HepG2 (cell line): ENCODE data around the gene ITGB5.
"Not testable (repeated sequence)": the region's sequence is repeated elsewhere in the genome, so short reads cannot be mapped to it uniquely, and the experiment has no call there.

Experiments used
- TF ChIP-seq, protein P1 (sequence below): sonication (generic); formaldehyde crosslinking; IDR thresholded peaks from 2 replicates; pipeline ENCODE4 v1.4.0; 2020; ENCODE audit warnings: missing genetic modification reagents
- TF ChIP-seq, protein P2 (sequence below): sonication (generic); formaldehyde crosslinking; IDR thresholded peaks from 2 replicates; pipeline ENCODE4 v1.4.0; 2020; ENCODE audit warnings: mild to moderate bottlenecking, missing genetic modification reagents

DNA sequence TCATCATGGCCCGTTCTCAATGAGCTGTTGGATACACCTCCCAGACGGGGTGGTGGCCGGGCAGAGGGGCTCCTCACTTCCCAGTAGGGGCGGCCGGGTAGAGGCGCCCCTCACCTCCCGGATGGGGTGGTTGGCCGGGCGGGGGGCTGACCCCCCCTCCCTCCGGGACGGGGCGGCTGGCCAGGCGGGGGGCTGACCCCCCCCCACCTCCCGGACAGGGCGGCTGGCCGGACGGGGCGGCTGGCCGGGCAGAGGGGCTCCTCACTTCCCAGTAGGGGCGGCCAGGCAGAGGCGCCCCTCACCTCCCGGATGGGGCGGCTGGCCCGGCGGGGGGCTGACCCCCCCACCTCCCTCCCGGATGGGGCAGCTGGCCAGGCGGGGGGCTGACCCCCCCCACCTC lies 137.3 kb downstream of the ITGB5 start:
- TF ChIP-seq, protein P1, sequence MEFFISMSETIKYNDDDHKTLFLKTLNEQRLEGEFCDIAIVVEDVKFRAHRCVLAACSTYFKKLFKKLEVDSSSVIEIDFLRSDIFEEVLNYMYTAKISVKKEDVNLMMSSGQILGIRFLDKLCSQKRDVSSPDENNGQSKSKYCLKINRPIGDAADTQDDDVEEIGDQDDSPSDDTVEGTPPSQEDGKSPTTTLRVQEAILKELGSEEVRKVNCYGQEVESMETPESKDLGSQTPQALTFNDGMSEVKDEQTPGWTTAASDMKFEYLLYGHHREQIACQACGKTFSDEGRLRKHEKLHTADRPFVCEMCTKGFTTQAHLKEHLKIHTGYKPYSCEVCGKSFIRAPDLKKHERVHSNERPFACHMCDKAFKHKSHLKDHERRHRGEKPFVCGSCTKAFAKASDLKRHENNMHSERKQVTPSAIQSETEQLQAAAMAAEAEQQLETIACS (CRISPR knock-in tag): not testable (repeated sequence)
- TF ChIP-seq, protein P2, sequence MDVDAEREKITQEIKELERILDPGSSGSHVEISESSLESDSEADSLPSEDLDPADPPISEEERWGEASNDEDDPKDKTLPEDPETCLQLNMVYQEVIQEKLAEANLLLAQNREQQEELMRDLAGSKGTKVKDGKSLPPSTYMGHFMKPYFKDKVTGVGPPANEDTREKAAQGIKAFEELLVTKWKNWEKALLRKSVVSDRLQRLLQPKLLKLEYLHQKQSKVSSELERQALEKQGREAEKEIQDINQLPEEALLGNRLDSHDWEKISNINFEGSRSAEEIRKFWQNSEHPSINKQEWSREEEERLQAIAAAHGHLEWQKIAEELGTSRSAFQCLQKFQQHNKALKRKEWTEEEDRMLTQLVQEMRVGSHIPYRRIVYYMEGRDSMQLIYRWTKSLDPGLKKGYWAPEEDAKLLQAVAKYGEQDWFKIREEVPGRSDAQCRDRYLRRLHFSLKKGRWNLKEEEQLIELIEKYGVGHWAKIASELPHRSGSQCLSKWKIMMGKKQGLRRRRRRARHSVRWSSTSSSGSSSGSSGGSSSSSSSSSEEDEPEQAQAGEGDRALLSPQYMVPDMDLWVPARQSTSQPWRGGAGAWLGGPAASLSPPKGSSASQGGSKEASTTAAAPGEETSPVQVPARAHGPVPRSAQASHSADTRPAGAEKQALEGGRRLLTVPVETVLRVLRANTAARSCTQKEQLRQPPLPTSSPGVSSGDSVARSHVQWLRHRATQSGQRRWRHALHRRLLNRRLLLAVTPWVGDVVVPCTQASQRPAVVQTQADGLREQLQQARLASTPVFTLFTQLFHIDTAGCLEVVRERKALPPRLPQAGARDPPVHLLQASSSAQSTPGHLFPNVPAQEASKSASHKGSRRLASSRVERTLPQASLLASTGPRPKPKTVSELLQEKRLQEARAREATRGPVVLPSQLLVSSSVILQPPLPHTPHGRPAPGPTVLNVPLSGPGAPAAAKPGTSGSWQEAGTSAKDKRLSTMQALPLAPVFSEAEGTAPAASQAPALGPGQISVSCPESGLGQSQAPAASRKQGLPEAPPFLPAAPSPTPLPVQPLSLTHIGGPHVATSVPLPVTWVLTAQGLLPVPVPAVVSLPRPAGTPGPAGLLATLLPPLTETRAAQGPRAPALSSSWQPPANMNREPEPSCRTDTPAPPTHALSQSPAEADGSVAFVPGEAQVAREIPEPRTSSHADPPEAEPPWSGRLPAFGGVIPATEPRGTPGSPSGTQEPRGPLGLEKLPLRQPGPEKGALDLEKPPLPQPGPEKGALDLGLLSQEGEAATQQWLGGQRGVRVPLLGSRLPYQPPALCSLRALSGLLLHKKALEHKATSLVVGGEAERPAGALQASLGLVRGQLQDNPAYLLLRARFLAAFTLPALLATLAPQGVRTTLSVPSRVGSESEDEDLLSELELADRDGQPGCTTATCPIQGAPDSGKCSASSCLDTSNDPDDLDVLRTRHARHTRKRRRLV (CRISPR knock-in tag): not testable (repeated sequence)
